ENCODE measurements around the gene RNF146.
"Not testable (repeated sequence)": the region's sequence is repeated elsewhere in the genome, so short reads cannot be mapped to it uniquely, and the experiment has no call there.

Gene RNF146

DNA sequence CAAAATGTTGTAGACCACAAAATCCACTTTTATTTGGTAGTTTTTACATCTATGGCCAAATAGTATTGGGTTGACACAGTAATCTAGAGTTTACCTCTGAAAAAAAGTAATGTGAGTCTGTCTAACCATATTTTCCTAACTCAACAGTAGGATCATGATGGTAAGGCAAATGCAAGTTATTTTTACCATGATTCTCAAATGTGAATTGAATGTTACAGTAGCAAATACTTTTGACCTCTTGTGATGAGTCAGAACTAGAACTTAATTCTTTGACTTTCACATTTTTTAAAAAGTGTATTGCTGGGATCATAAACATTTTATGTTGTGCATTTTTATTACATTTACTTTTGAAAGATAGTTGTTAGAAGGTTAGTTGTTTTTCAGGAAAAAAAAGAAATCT is 22.0 kb downstream of the RNF146 start:
- DNase-seq = no peak

GRCh38 chr6:127289934-127290333 is 23.3 kb downstream of the RNF146 start:
- no peak for DNase-seq

DNA sequence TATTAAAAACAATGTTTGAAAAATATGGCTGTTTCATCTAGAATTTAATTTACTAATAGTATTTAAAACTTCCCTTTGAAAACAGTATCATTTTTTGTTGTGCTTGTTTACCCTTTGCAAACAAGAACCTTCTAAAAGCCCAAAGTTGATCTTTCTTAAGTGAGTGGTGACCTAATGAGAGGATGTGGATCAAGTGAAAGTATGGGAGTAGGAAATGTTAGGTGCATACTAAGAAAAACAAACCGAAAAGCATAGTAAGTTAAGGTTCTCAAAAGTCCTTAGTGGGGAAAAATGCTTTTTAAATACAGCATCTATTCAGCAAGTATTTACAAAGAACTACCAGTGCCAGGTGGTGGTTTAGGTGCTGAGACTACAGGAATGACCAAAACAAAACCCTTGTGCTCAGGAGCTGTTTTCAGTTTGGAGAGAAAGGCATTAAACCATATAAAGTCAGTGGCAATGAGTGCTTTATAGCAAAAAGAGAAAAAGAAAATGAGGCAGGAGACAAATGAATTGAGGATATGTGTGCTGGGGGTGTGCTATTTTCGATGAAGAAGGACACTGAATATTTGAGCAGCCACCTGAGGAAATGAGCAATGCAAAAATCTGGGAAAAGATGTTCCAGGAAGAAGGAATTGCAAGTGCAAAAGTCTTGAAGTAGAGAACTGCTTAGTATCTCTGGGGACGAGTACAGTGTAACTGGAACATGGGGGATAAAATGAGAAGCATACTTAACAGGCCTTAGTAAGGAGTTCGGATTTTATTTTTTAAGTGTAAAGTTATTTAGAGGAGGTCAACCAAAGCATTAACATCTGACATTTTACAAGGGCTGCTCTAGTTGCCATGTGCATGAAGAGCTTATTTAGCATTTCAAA is 24.0 kb downstream of the RNF146 start:
- DNase-seq = peak in 1 of 14 donors; percentile 29

DNA sequence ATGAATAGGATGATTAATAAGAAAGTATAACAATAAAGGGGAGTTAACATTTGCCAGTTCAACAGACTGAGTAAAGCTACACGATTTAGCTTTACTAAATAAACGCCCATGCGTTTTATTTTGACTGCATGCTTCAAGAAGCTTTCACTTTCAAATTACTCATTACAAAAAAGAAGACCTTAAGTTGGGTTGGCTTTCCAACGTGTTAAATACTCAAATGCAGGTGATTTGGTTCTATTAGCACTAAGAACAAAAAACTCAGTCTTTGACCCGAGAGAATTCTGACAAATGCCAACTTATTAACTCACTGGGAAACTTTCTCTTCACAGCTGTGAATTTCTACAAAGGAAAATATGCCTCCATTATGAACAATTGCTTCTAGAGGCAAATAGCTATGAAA is 24.8 kb downstream of the RNF146 start:
- no peak for DNase-seq

DNA sequence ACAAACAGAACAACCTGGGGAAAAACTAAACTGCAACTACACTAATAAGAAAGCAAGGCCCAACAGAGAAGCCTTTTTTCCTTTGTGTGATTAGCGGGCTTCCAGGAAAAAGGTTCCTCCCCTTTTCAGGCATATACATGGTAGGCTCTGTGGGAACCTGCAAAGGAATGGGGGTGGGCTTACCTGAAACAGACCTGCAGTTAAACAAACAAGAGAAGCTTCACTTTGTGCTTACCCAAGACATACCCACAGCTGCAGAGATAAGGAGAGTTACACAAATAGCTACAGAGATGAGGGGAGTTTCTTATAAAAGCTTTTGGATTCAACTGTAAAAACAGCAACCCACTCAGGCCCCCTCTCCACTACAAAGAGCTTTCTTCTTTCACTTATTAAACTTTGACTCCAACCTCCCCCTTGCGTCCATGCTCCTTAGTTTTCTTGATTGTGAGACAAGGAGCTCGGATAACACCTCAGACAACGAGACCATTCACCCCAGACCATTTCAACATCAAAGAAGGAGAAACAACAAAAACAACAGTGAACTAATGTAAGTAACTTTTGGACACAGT is 30.9 kb downstream of the RNF146 start:
- DNase-seq = no peak

DNA sequence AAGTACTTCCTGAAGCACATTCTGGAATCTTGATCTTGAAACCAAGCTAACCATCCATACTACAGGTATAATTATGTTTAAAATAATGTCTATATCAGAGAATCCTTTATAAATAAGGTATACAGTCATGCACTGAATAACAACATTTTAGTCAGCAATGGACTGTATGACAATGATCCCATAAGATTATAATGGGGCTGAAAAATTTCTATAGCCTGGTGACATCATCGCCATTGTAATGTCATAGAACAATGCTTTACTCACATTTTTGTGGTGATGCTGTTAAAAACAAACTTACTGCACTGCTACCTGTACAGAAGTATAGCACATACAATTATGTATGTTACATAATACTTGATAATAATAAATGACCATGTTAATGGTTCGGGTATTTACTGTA is 31.8 kb downstream of the RNF146 start:
- no peak for DNase-seq

DNA sequence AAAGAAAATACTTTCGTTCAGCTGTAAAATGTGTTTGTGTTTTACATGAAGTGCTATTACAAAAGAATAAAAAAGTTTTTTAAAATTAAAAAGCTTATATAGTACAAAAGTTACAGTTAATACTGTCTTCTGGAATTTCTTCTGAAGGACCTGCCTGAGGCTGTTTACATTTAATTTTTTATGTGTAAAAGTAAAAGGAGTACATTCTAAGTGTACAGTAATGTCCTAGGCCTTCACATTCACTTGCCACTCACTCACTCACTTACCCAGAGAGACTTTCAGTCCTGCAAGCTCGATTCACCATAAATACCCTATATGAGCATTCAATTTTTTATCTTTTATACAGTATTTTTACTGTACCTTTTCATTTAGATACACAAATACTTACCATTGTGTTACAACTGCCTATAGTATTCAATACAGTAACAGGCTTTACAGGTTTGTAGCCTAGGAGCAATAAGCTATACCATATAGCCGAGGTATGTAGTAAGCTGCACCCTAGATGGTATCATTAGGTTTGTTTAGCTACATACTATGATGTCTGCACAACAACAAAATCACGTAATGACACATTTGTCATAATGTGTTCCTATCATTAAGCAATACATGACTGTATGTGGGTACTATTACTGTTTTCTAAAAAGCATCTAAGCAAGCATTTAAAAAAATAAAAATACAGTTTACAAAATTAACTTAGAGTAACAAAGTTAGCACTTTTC is 33.0 kb downstream of the RNF146 start:
- no peak for DNase-seq

- no peak for DNase-seq
Measured at GRCh38 chr6:127300411-127300810, 33.7 kb downstream of the RNF146 start.

GRCh38 chr6:127301199-127301700 is 34.6 kb downstream of the RNF146 start:
- no peak for DNase-seq

- no peak for DNase-seq
Measured at GRCh38 chr6:127302728-127303660, 36.3 kb downstream of the RNF146 start.

DNA sequence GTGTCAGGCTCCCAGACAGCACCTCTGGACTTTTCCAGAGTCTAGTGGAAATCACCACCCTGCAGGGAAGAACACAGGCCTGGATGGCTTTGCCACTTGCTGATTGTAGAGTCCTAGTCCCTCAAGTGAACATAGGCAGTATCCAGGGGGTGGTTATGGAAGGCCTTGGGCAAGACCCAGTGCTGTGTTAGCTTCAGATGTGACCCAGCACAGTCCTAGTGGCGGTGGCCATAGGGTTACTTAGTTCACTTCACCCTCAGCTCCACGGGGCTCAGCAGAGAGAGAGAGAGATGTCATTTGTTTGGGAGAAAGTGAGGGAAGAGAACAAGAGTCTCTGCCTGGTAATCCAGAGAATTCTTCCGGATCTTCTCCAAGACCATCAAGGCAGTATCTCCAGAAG is 37.3 kb downstream of the RNF146 start:
- DNase-seq = no peak

DNA sequence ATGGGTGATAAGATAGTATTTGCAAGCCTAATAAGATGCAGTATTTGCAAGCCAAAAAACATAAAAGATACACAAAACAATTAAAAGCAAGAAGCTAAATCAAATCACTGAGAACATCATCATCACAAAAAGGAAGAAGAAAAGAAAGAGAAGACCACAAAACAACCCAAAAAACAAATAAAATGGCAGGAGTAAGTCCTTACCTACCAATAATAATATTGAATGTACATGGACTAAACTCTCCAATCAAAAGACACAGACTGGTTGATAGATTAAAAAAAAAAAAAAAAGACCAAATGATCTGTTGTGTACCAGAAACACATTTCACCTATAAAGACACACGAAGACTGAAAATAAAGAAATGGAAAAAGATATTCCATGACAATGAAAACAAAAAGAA is 39.1 kb downstream of the RNF146 start:
- DNase-seq = no peak

DNA sequence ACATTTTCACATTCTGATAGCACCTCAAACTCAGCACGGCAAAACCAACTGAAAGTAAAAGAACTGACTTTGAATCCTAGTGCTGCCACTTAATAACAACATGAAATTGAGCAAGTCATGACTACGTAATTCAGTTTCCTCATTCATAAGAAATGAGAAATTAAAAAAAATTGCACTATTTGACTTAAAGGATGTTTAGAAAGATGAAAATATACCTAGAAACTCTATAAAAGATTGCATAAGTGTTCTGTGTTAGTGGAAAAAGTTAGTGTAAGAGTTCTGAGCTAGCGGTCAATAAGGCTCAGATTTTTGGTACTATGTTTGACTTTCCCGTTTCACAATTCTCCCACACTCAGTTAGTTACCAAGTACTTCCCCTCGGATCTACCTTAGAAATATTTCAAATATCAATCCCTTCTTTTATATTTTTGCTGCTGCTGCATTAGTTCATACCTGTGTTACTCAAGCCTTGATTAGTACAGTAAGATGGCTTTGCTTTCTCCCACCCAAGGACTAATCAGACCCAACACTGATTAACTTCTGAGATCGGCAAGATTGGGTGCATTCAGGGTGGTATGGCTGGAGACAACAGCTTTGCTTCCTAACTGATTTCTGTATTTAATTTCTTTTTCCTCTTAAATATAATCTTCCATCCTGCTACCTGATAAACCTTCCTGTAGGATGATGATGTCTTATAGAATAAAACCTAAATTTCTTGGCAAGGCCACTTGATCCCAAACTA is 50.9 kb downstream of the RNF146 start:
- DNase-seq = no peak

DNA sequence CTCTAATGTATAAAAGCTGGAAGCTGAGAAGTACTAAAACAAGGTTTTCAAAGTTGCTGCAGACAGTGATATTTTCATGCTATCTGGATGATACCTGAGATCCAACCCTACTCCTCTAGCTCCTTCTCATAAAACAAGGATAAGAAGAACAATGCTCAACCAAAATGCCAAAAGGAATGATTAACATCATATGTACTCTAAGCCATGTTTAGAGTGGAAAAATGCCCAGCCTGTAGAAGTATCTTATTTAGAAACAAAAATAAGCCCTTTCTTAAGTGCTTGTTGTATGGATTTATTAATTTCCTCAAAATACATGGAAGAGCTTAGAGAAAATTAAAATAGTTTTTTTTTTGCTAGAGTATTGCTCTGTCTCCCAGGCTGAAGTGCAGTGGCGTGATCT is 53.0 kb downstream of the RNF146 start:
- DNase-seq = no peak

- DNase-seq = no peak
Measured at GRCh38 chr6:127328043-127328609, 61.5 kb downstream of the RNF146 start.

DNA sequence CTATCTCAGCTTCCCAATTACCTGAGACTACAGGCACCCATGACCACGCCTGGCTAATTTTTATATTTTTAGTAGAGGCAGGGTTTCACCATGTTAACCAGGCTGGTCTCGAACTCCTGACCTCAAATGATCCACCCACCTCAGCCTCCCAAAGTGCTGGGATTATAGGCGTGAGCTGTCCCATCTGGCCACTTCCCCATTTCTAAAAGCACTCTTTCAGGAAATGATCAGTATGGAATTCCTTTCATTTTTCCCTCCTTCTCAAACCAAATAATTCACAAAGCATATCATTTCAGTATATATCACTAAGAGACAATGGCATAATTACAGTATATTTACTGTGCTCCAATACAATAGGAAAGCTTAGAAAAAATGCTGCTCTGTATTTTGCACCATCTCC is 64.6 kb downstream of the RNF146 start:
- DNase-seq = not testable (repeated sequence)

- no peak for DNase-seq
Measured at GRCh38 chr6:127332383-127332961, 65.8 kb downstream of the RNF146 start.
